ENCODE measurements around the gene GLRX5.
A peak's percentile ranks its signal among the peaks of the same experiment; 100 is the strongest.

Gene GLRX5

DNA sequence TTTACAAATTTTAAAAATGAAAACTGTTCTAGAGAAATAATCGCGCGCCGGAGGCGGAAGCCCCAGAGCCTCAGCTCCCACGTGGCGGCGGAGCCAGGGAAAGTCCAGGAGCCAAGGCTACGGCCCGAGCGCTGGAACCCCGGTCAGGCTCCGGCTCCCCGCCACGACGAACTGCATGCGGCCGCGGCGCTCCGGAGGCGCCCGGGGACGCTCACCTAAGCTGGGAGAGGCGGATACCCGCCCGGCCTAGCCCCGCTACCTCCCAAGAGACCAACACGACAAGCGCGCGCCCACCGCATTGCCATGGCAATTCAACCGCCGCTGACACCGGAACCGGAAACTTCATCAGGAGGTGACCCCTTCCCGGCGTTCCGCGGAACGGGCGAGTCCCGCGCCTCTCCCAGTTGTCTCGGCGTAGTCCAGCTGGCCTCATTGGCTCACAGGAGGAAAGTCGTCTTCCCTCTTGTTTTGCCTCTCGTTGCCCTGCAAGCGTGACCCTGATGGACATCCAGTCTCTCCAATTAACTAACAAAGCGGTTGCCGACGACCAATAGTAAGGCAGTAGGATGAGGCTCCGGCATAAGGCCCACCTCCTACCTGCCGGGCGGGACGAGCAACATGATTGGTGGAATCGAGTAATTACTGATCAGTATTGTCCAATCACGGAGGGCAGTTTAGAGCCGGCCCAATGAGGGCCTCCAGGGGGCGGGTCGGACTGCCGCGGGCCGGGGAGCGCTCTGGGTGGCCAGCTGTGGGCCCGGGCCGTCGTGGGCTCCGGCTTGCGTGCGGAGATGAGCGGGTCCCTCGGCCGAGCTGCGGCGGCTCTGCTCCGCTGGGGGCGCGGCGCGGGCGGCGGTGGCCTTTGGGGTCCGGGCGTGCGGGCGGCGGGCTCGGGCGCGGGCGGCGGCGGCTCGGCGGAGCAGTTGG is at the start of gene GLRX5:
Gene GLRX5, plus strand, starts transcription at position 752 of the 927 bp plus-strand sequence. Its CDS starts 40 bp downstream, at position 792.
- peak; percentile 91 to 93 for DNase-seq (ENCODE audit: low read depth in 2 of 2)

- DNase-seq (ENCODE audit: low read depth in 2 of 2), result no peak
Measured at GRCh38 chr14:95485222-95485819, 49.5 kb upstream of the GLRX5 start.

DNA sequence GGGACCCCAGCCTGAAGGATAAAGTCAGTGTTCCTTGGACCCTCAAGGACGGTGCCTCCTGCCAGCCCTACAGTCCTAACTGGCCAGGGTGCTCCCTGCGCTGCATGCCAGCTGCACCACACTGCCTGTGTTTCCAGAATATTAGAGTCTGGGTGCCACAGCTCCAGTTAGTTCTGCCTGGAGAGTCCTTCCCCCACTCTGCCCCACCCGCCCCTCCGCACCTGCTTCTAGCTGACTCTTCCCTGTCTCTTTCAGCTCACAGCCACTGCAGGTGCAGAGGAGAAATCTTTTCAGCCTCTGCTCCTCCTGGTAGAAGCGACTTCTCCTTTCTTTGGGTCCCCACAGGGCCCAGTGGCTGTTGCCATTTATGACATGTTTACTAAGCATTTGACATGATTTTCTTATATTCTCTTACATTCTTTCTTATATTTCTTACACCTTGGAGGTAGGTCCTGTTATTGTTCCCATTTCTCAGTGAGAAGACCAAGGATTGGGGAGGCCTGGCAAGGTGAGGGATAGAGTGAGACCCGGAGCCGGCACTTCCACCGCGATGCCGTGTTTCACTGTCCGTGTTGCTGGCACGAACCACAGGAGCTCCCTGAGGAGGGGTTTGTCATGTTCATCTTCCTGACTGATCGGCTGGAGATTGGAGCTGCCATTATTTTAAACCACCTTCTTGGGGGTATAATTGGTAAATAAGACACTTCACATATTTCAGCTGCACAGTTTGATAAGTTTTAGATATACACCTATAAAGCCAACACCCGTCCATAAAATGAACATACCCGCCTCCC is 47.8 kb upstream of the GLRX5 start:
- DNase-seq (ENCODE audit: low read depth in 2 of 2), result no peak

DNA sequence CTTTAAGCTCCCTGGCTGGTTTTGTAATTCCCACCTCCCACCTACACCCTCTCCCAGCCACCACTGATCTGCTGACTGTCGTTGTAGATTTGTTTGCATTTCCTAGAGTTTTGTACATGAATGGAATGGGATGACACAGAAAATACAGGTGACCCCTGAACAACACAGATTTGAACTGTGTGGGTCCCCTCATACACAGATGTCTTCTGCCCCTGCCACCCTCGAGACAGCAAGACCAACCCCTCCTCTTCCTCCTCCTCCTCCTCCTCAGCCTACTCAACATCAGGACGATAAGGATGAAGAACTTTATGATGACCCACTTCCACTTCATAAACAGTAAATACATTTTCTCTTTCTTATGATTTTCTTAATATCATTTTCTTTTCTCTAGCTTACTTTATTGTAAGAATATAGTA is 47.2 kb upstream of the GLRX5 start:
- DNase-seq (ENCODE audit: low read depth in 2 of 2), result no peak

GRCh38 chr14:95488376-95489213 is 46.3 kb upstream of the GLRX5 start:
- DNase-seq (ENCODE audit: low read depth in 2 of 2), result no peak

DNA sequence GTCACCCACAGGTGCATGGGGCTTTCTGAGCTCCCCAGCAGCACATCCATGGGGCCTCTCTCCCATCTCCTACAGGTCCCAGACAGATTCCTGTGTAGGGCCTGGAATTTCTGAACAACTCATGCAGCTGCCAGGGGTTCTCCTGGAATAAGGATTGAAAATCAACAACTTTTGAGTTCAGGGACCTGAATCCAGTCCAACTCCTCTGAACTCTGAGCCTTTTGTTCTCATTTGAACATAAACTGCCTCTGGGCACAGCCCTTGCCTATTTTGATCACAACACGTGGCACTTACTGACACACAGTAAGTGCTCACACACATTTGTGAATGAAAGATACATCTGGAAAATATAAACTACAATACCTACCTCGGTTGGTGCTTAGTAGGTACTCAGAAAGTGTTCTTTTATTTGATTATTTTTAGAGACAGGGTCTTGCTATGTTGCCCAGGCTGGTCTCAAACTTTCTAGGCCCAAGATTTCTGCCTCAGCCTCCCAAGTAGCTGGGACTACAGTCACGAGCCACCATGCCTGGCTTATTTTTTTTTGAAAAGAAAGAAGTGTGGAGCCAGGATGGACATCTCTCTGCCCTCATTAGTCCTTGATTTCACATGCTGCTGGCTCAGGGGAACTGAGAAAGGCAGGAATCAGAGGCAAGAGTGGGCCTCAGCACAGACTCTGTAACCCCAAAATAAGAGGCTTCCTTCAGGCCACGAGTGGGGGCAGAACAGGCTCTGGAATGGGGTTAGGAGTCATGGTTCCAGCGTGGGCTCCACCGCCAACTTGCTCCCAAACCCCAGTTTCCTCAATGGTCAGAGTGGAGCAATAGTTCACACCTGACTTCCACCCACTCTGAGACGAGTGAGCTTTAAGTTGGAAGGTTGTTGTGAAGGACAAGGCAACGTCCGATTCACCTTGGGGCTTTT is 45.4 kb upstream of the GLRX5 start:
- no peak for DNase-seq (ENCODE audit: low read depth in 2 of 2)

GRCh38 chr14:95490138-95490509 is 44.7 kb upstream of the GLRX5 start:
- DNase-seq (ENCODE audit: low read depth in 2 of 2), result no peak

DNA sequence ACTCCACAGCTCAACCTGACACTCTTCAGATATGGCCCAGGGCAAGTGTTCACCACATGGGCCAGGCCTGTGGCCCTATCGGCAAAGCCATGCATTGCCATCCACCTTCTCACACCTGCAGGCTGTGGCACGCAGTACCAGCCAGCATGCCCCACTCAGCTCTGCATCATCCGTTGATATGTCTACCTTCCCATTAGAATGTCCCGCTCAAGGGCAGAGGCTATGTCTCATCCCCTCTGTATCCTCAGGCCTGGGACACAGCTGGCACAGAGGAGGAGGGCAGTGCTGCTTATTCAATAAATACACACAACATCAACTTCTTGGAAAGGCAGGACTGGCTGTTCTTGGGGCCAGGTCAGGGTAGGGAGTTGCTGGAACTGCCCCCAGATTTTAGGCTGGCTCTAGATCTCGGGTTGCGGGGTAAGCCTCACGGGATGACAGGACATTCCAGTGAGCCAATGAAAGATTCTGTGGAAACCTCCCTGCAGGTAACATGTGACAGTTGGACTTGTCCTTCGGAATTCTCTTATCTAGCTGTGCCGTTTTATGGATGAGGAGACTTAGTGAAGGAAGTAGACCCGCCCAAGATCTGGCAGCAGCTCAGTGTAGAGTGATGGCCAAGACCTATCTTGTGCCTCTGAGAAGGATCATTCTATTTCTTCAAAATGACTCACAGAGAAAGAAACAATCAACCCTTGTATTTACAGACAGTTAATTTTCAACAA is 44.0 kb upstream of the GLRX5 start:
- no peak for DNase-seq (ENCODE audit: low read depth in 2 of 2)

GRCh38 chr14:95491936-95492608 is 42.8 kb upstream of the GLRX5 start:
- DNase-seq (ENCODE audit: low read depth in 2 of 2), result no peak

GRCh38 chr14:95493503-95493902 is 41.3 kb upstream of the GLRX5 start:
- no peak for DNase-seq (ENCODE audit: low read depth in 2 of 2)

GRCh38 chr14:95493976-95494375 is 40.9 kb upstream of the GLRX5 start:
- no peak for DNase-seq (ENCODE audit: low read depth in 2 of 2)

- no peak for DNase-seq (ENCODE audit: low read depth in 2 of 2)
Measured at GRCh38 chr14:95494456-95494855, 40.4 kb upstream of the GLRX5 start.

- no peak for DNase-seq (ENCODE audit: low read depth in 2 of 2)
Measured at GRCh38 chr14:95495076-95495475, 39.8 kb upstream of the GLRX5 start.

- no peak for DNase-seq (ENCODE audit: low read depth in 2 of 2)
Measured at GRCh38 chr14:95495538-95496025, 39.3 kb upstream of the GLRX5 start.

GRCh38 chr14:95496111-95496681 is 38.7 kb upstream of the GLRX5 start:
- DNase-seq (ENCODE audit: low read depth in 2 of 2), result no peak

- DNase-seq (ENCODE audit: low read depth in 2 of 2), result no peak
Measured at GRCh38 chr14:95496690-95497259, 38.1 kb upstream of the GLRX5 start.

DNA sequence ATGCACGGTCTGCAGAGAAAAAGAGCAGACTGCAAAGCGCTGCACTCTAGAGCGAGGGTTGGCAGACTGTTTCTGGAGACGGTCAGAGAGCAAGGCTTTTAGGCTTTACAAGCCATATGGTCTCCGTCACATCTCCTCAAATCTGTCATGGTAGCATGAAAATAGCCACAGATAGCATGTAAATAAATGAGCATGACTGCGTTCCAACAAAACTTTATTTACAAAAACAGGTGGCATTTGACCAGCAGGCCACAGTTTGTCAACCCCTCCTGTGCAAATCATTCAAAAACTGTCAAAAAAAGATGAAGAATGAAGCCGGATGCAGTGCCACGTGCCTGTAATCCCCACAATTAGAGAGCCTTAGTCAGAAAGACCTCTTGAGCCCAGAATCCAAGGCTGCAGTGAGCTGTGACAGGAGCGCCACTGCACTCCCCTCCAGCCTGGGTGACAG is 37.3 kb upstream of the GLRX5 start:
- no peak for DNase-seq (ENCODE audit: low read depth in 2 of 2)
